Stimulated activated CD8-positive, alpha-beta memory T cell treated with anti-CD3 and anti-CD28 coated beads, Interleukin-4, amount 100 ng/mL, for 4 hours (primary cell): ENCODE measurements around the gene HNRNPCL1.
"Not testable (repeated sequence)": the region's sequence is repeated elsewhere in the genome, so short reads cannot be mapped to it uniquely, and the experiment has no call there.

Experiments used
- DNase-seq, 2 donors: peaks; one replicate each; pipeline ENCODE4 v3.0.0-alpha.2; 2020; ENCODE audit warnings: low read depth in 2 of 2, low spot score in 1 of 2

Gene HNRNPCL1

DNA sequence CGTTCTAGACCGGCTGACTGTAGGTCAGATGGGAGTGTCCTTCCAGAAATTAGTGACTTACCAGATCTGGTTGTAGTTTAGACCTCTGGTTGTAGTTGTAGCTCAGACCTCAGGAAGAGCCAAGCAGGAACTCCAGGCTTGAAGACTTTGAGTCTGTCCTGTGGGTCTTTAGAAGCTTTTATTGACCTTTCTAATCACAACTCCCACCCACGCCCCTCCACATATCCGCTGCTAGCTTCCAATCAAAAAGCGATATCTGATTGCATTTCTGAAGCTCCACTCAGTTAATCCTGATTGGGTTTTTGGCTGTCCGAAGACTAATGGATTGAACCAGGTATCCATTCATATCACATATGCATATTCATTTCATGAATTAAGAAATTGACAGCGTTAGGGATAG, at the start of gene HNRNPCL1:
Gene HNRNPCL1 (minus strand): TSS at position 101 of the 400 bp plus-strand sequence. CDS start 431 bp downstream, outside the sequence.
- DNase-seq: not testable (repeated sequence)

GRCh38 chr1:12898170-12898569, 49.6 kb upstream of the HNRNPCL1 start, which contains the start of gene PRAMEF10:
Gene PRAMEF10 (minus strand): TSS chr1:12898270. CDS start chr1:12895847, 2,423 bp downstream.
- not testable (repeated sequence) for DNase-seq

DNA sequence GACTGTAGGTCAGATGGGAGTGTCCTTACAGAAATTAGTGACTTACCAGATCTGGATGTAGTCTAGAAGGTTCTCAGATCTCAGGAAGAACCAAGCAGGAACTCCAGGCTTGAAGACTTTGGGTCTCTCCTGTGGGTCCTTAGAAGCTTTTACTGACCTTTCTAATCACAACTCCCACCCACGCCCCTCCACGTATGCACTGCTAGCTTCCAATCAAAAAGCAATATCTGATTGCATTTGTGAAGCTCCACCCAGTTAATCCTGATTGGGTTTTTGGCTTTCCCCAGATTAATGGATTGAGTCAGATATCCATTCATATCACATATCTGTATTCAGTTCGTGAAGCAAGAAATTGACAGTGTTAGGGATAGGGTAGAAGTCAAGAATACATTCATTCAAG, 37.6 kb upstream of the HNRNPCL1 start, which contains the start of gene PRAMEF4:
Gene PRAMEF4 (minus strand): TSS at position 101 of the 400 bp plus-strand sequence. CDS start 2,807 bp downstream, outside the sequence.
- not testable (repeated sequence) for DNase-seq

GRCh38 chr1:12878453-12878852, 29.9 kb upstream of the HNRNPCL1 start:
- not testable (repeated sequence) for DNase-seq

- not testable (repeated sequence) for DNase-seq
These were observed 14.8 kb upstream of the HNRNPCL1 start for GRCh38 chr1:12863131-12863880.

DNA sequence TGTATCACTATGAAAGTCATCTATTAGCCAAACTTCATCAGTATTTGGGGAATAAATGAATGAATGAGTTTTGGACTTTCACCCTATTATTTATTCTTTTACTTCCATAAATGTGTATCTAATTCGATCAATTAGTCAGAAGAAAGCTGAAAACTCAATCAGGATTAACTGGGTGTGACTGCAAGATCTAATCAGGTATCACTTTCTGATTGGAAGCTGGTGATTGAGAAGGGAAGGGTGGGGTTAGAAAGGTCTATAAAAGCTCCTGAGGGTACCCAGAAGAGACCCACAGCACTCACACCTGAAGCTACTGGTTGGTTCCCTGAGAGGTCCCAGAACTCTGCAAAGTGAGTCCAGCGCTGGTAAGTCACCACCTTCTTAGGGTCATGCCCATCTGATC, 8.3 kb upstream of the HNRNPCL1 start, which contains the start of gene PRAMEF2:
Gene PRAMEF2 (plus strand): TSS at position 301 of the 400 bp plus-strand sequence. CDS start 1,924 bp downstream, outside the sequence.
- not testable (repeated sequence) for DNase-seq

- no peak for DNase-seq
These were observed 3.3 kb upstream of the HNRNPCL1 start for GRCh38 chr1:12851779-12852178.

- not testable (repeated sequence) for DNase-seq
These were observed 15.3 kb downstream of the HNRNPCL1 start for GRCh38 chr1:12833251-12833650.

- DNase-seq: not testable (repeated sequence)
These were observed 17.2 kb downstream of the HNRNPCL1 start, which contains the start of gene PRAMEF11 for GRCh38 chr1:12831310-12831709. Gene PRAMEF11 (minus strand): TSS chr1:12831410. CDS start chr1:12828789, 2,621 bp downstream.

GRCh38 chr1:12819061-12819460, 29.5 kb downstream of the HNRNPCL1 start:
- DNase-seq: not testable (repeated sequence)

DNA sequence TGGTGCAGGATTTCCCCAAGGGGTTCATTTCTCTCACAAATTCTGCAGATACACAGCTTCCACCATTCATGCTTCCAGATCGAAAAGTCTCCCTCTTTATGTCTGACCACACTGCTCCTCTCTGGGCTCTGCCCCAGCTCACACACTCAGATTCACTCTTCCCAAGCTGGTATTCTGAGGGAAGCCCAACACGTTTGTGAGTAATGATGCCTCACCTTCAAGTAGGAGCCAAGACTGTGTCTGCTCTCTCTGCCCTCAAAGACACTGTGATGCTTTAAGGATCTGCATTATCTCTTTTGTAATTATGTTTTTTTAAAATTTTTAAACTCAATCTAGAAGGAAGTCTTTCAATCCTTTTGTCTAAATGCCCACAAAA, 37.1 kb downstream of the HNRNPCL1 start:
- DNase-seq: no peak

DNA sequence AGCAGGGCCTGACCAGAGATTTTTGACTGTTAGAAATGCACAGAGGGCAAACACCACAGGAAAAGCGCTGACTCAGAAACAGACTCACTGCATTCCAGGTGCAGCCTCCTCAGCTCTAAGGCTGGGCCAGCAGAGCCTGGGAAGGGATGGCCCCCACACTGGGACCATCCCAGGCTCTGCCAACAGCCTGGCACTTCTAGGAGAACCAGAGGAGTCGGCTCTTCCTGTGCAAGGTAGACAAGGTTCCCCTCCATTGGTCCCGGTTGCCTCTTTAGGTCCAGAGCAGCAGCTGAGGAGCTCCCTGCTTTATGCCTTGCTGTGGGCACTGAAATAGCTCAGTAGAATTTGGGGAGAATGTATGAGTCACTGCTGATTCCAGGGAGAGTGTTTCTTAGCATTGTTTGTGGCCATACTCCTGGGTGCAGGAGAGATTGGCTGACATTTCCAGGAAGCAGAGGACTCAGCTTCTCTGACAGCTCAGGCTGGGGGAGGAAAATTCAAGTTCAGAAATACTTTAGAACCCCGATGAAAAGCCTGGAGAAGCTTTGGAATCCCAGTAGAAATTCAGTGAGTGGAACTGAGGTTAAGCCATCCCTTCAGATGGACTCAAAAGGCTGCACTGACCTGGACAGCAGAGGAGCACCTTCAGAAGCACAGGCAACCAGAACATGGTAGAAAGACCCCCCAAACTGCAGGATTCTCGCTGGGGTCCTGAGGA, 37.7 kb downstream of the HNRNPCL1 start:
- DNase-seq: no peak

DNA sequence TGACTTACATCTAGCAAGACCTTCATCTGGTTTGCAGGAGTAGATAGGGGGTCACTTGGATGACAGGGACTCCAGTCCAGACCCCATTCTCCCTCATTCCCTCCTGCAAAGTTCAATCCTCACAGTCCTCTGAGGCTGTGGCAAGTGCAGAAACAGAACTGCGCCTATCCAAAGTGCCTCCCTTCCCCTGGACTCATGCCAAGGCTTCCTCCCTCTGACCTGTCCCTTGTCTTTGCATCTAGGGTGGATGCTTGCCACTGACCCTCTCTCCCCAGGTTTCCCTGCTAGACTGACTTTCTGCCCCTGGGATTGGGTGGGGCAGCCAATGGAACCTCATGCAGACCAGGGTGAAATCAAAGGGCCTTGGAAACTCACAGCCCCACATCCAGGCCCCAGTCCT, 38.6 kb downstream of the HNRNPCL1 start:
- no peak for DNase-seq

DNA sequence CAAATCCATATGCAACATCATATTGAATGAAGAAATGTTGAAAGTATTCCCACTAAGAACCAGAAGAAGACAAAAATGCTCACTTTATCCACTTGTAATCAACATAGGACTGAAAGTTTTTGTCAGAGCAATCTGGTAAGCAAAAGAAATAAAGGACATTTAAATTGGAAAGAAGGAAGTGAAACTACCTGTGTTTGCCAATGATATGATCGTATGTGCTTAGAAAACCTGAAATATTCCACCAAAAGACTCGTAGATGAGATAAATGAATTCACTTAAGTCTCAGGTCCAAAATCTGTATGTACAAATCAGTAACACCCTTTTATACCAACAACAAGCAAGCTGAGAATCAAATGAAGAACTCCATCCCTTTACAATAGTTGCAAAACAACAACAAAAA, 48.8 kb downstream of the HNRNPCL1 start:
- no peak for DNase-seq

DNA sequence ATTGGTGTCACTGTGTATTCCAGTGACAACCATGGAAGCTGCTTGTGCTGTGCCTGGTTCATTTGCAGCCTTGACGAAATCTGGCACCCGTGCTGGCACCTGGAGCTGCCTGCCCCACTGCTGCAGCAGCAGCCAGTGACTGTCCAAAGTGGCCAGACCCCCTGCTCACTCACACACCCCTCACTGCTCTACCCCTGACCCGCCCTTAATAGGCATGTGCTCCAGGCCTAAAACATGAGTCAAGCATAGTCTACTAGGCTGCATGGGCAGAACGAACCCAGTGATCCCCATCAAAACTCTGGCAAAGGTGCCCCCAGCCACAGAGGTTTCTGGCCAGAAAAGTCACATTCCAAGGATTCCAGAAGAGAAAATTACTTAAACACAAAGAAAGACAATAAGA, 49.6 kb downstream of the HNRNPCL1 start:
- DNase-seq: no peak
